Fibroblast of pulmonary artery (primary cell): Measurements from ENCODE around the gene HNRNPM.
"Not testable (repeated sequence)": the region's sequence is repeated elsewhere in the genome, so short reads cannot be mapped to it uniquely, and the experiment has no call there.

Experiments used
- DNase-seq: peaks from one replicate; pipeline ENCODE4 v3.0.0-alpha.2; 2010; ENCODE audit warnings: low read depth
- H3K4me3 ChIP-seq: replicated peaks from 2 replicates; pipeline ENCODE4 v1.5.1; 2011; ENCODE audit warnings: low read depth, mild to moderate bottlenecking, control low read depth, low read length, moderate library complexity
- TF ChIP-seq, protein P1 (sequence below): IDR thresholded peaks from 2 replicates; pipeline ENCODE4 v1.5.1; 2011; ENCODE audit warnings: mild to moderate bottlenecking, control low read depth, low read length, inconsistent platforms; ENCODE audit errors: missing control alignments

The HNRNPM gene

DNA sequence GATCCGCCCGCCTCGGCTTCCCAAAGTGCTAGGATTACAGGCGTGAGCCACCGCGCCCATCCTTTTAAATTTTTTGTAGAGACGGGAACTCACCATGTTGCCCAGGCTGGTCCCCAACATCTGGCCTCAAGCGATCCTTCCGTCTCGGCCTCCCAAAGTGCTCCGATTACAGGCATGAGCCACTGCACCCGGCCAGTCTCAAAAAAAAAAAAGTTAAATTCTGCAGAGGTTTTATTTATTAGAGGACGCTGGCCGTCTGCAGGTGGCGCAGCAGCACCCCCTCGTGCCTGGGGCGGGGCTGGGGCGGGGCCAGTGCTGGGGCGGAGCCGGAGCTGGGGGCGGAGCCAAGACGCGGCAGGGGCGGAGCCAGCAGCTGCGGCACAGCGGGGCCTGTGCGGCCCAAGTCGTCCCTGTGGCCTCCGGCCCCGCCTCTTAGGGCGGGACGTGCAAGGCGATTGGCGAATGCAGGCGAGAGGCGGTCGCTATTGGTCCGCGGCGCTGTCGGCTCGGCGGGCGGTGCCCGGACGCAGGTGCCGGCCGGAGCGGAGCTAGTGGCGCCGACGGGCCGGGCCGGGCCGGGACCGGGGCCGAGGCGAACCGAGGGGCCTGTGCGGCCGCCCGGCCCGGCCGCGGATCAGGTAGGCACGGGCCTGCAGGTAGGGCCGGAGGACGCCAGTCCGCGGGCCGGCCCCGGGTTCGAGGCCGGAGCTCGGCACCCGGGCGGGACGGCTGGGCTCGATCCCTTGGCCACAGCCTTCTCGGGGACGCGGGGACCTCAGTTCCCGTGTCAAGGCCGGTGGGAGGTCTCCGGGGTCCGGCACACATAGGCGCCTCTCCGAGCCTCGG, 31.8 kb upstream of the HNRNPM start, which contains the start of gene MARCHF2:
Gene MARCHF2, plus strand, starts transcription at position 523 of the 846 bp plus-strand sequence. CDS start 8,536 bp downstream, outside the sequence.
- TF ChIP-seq, protein P1, sequence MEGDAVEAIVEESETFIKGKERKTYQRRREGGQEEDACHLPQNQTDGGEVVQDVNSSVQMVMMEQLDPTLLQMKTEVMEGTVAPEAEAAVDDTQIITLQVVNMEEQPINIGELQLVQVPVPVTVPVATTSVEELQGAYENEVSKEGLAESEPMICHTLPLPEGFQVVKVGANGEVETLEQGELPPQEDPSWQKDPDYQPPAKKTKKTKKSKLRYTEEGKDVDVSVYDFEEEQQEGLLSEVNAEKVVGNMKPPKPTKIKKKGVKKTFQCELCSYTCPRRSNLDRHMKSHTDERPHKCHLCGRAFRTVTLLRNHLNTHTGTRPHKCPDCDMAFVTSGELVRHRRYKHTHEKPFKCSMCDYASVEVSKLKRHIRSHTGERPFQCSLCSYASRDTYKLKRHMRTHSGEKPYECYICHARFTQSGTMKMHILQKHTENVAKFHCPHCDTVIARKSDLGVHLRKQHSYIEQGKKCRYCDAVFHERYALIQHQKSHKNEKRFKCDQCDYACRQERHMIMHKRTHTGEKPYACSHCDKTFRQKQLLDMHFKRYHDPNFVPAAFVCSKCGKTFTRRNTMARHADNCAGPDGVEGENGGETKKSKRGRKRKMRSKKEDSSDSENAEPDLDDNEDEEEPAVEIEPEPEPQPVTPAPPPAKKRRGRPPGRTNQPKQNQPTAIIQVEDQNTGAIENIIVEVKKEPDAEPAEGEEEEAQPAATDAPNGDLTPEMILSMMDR = peak; percentile 37
- peak; percentile 98 for DNase-seq
- peak within 1 kb of the TSS; percentile 68 for H3K4me3 ChIP-seq

DNA sequence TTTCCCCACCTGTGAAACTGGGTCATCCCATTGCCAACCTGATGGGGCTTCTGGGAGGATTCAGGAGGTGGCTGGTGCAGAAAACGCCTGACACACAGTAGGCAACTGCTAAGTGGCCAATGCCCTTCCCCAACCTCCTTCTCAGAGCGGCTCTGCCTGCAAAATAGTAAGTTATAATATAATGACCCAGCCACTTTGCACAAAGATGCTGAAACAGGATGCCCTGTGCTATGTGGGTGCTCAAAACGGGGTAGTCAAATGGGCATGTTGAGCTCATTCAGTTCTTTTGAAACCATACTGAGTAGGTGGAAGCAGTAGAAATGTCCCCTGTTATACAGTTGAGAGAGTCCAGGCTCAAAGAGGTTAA, 31.2 kb upstream of the HNRNPM start:
- TF ChIP-seq, protein P1 = no peak
- H3K4me3 ChIP-seq = peak overlapping the region; percentile 68
- DNase-seq = no peak

DNA sequence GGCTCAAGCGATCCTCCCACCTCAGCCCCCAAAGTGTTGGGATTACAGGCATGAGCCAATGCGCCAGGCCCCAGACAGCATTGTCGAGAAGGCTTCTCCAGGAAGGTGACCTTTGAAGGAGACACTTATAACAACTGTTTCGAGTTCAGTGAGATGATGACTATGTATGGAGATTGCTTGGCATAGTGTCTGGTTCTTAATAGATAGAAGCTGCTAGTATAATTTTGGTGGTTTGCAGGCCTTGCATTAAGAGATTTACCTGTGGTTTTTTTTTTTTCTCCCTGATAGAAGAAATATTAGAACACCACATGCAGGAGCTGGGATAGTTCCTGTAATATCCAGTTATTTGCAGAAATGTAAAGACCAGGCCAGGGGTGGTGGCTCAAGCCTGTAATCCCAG, 28.0 kb upstream of the HNRNPM start:
- H3K4me3 ChIP-seq = no peak overlapping the region
- DNase-seq = no peak
- TF ChIP-seq, protein P1 = no peak

DNA sequence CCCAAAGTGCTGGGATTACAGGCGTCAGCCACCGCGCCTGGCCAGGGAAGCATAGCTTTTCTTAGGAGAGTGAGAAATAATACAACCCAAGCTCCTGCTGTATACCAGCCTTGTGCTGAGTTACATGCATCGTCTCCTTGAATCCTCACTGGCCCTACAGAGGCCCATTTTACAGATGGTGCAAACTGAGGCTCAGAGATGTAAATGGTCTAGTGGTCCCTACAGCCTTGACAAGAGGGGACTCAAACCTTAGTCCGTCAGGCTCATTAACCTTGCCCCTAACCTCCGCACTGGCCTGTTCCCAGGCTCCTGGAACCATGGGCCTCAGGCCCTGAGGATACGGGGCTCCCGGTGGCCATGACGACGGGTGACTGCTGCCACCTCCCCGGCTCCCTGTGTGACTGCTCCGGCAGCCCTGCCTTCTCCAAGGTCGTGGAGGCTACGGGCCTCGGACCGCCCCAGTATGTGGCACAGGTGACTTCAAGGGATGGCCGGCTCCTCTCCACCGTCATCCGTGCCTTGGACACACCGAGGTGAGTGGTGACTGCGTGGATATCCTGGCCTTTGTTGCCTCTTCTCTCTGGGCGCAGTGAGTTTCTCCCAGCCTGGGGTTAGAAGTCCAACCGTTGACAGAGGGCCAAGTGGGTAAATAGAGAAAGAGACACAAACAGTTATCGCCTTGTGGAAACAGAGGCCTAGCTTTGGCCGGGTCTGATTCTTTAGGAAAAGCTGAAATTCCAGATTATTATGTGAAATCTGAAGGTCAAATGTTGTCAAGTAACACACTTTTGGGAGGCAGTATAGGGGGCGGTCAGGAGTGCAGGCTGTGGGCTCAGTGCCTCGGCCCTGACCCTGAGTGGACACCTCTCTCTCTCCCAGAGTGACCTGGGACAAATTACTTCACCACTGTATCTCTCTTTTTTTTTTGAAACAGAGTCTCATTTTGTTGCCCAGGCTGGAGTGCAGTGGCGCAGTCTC, 23.0 kb upstream of the HNRNPM start:
- TF ChIP-seq, protein P1 = no peak
- no peak overlapping the region for H3K4me3 ChIP-seq
- no peak for DNase-seq

DNA sequence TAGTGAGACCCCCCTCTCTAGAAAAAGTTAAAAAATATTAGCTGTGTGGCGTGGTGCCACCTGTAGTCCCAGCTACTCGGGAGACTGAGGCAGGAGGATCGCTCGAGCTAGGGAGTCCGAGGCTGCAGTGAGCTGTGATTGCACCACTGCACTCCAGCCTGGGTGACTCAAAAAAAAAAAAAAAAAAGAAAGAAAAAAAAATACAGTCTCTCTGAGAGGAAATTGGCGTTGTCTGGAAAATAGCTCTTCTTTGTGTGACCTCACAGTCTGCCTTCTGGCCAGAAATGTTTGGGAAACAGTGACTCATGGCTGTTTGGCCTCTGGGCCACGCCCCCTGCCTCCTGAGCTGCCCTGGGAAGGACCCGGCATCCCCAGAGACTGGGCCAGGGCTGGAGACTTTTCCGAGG, 21.0 kb upstream of the HNRNPM start:
- peak; percentile 99 for DNase-seq
- no peak overlapping the region for H3K4me3 ChIP-seq
- TF ChIP-seq, protein P1 = no peak

DNA sequence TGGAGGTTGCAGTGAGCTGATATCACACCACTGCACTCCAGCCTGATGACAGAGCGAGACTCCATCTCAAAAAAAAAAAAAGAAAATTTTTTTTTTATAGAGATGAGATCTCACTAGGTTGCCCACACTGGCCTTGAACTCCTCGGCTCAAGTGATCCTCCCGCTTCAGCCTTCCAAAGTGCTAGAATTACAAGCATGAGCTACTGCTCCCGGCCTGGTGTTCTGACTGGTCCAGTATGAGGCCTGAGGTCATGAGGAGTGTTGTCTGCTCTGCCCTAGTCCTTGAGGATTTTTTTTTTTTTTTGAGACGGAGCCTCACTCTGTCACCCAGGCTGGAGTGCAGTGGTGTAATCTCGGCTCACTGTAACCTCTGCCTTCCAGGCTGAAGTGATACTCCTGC, 19.4 kb upstream of the HNRNPM start:
- DNase-seq = not testable (repeated sequence)

DNA sequence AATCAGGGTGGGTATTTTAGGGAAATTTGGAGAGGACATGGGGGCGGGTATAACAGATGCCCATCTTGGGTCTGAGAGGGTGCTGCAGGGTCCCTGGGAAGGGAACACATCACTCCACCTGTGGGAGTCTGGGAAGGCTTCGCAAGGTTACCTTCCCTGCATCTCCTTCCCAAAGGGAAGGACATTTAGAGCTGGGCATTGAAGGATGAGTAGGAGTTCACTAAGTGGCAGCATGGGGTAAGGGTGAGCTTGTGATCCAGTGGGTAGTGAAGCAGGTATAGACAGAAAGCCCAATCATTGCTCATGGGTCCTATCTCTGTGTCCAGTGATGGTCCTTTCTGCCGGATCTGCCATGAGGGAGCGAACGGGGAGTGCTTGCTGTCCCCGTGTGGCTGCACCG, 18.5 kb upstream of the HNRNPM start:
- H3K4me3 ChIP-seq = no peak overlapping the region
- TF ChIP-seq, protein P1 = no peak
- no peak for DNase-seq

More for the DNA sequence above, 19.4 kb upstream of the HNRNPM start:
- H3K4me3 ChIP-seq = not testable (repeated sequence)
